Heart left ventricle (tissue), 16 donors: ENCODE measurements around the gene AGPAT3. TPM values are rescaled to one million over a fixed set of nuclear protein-coding genes. Genes with fewer than 3 reads are reported as not detected.

Experiments used
- ATAC-seq, 4 donors: fragments of 200-7000 bp; cut with Tn5 transposase; one replicate each; pipeline ENCODE4 v1.9.1; 2020 to 2022; ENCODE audit warnings: moderate library complexity in 4 of 4, mild to moderate bottlenecking in 3 of 4, moderate number of reproducible peaks in 1 of 4
- DNase-seq, 5 donors: peaks; one replicate each; pipeline ENCODE4 v3.0.0-alpha.2; 2020
- H3K27ac ChIP-seq, 12 donors: fragments of 200-600 bp; sonication (generic) in 4 of 12; one replicate each; pipeline versions ENCODE4 v1.5.0 to v1.8.0; 2016 to 2022; ENCODE audit warnings: mild to moderate bottlenecking in 2 of 12
- H3K27me3 ChIP-seq, 9 donors: fragments of 200-600 bp; sonication (generic) in 2 of 9; one replicate each; pipeline versions ENCODE4 v1.5.1 to v1.8.0; 2016 to 2022; ENCODE audit warnings: mild to moderate bottlenecking in 3 of 9
- H3K36me3 ChIP-seq, 9 donors: fragments of 200-600 bp; sonication (generic) in 2 of 9; one replicate each; pipeline versions ENCODE4 v1.5.0 to v1.8.0; 2018 to 2022; ENCODE audit warnings: mild to moderate bottlenecking in 2 of 9
- H3K4me1 ChIP-seq, 12 donors: fragments of 200-600 bp; sonication (generic) in 4 of 12; one replicate each; pipeline versions ENCODE4 v1.5.0 to v1.8.0; 2016 to 2022; ENCODE audit warnings: mild to moderate bottlenecking in 3 of 12
- H3K4me3 ChIP-seq, 12 donors: fragments of 200-600 bp; sonication (generic) in 4 of 12; one replicate each; pipeline versions ENCODE4 v1.5.0 to v1.8.0; 2017 to 2022; ENCODE audit warnings: mild to moderate bottlenecking in 9 of 12, moderate library complexity in 4 of 12
- H3K9me3 ChIP-seq, 12 donors: fragments of 200-600 bp; sonication (generic) in 4 of 12; one replicate each; pipeline versions ENCODE4 v1.5.0 to v1.8.0; 2016 to 2022; ENCODE audit warnings: mild to moderate bottlenecking in 1 of 12
- POLR2A ChIP-seq, 2 donors: fragments of 450-650 bp; IDR thresholded peaks; one replicate each; pipeline ENCODE4 v1.6.1; 2017; ENCODE audit warnings: antibody characterized with exemption in 2 of 2, mild to moderate bottlenecking in 2 of 2, moderate library complexity in 2 of 2
- WGBS, 4 donors: extraction: QIAGEN DNeasy Blood & Tissue Kit in 2 of 4; methylation state at CpG; one replicate each; pipeline versions ENCODE4 v1.1.5 to v1.1.7; 2013 to 2018; 5-methylcytosine and 5-hydroxymethylcytosine counted together
- intact Hi-C, 10 donors: fragments of 100-400 bp; cut with DNase I; formaldehyde crosslinking; loops; one replicate each; pipeline versions ENCODE4 v1.11.1 to v1.14.2; 2022
- polyA plus RNA-seq, 2 donors: library from polyadenylated mRNA; stranded (reverse); fragments of 200-250 nt; gene quantifications; one replicate each; pipeline ENCODE4 v1.2.3, GENCODE V29; 2013
- total RNA-seq, 9 donors: library from RNA; depleted of rRNA in 2 of 9; stranded (reverse); fragments of >200 nt in 2 of 9; fragmentation: NEBNext Ultra II Directional in 3 of 9; extraction: Animal tissue kit (Norgen Biotek cat#: 25700) in 3 of 9; gene quantifications; one replicate each; pipeline versions ENCODE4 v1.1.0 to v1.2.4, GENCODE V29; 2016 to 2023
- TF ChIP-seq, protein P1 (sequence below), 12 donors: fragments of 200-600 bp; sonication (generic) in 4 of 12; IDR thresholded peaks; one replicate each; pipeline versions ENCODE4 v1.5.0 to v1.8.0; 2018 to 2022; ENCODE audit warnings: antibody characterized with exemption in 12 of 12, mild to moderate bottlenecking in 5 of 12
- donor health status: ischemic (EF 13 %, LVEDD 7.1; RV severe dilation, severe dysfunction).
- donor health status: healthy with polysubstance abuse.
- donor health status: DM: no; HTN: yes; CAD: no.
- donor health status: DM: no; HTN: no; CAD: no.
- donor health status: ischemic (EF 25% LVEDD 6.9; RV normal size, moderate dysfunction).
- donor health status: ischemic (EF 25% LVEDD 5.7; RV mildly dilated, moderate dysfunction).
- donor health status: healthy.
- donor health status: DM: yes; HTN: yes; CAD: no.
- donor health status: ischemic (EF 35%, LVEDD 5.7; RV mildly dilated, moderate dysfunction).
- donor health status: nonischemic (EF 11% LVEDD 7.7; RV severe dilation, severe dysfunction).
- donor health status: DM: yes; HTN: yes; CAD: no.
- donor health status: PGD.
- donor health status: ischemic (EF 29% LVEDD 5.4; RV normal size, mild dysfunction).
- donor health status: nonischemic (EF 23%, LVEDD 6.1; RV moderate dilation, normal function).

The AGPAT3 gene
- total and polyA plus RNA-seq, 11 donors: 26.6 to 86.0 (median 64.5) TPM

DNA sequence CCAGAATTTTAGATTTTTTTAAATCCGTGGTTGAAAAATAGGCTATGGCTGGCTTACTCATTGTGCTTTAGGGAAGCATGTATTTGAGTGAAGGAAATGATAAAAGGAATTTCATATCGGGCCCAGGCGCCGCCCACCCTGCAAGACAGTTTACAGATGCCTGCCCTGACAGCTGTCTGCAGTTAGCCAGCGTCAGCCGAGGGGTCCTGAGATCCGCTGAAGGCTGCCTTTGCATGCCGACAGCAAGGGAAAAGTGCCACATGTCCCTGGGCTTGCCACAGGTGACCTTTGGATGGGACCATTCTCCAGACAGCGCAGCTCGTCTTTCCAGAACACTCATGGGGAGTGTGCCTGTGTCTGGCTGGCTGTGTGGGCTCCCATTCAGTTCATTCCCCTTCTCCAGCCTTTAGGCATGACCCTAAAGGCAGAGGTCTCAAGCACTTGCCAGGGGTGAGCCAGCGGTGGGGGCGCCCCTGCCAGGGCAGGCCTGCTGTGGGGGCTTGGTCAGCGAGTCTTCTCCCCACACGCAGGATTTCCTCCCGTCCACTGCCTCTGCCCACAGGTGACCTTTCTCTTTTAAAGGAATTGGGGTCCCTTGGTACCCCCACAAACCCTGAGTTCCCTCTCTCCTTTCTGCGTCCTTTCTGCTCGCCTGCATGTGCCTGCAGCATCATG, 101.0 kb downstream of the AGPAT3 start:
- no peak for DNase-seq
- Histone ChIP-seq H3K4me1 (no peaks in the 10 kb centered on the region), H3K9me3 (no peaks in the 10 kb centered on the region), H3K36me3 (peaks cover 0 to 60% (median 46%) of the 10 kb centered on the region in 9 donors), H3K4me3 (no peak overlapping the region), H3K27ac (no peak overlapping the region), H3K27me3 (no peaks in the 10 kb centered on the region)
- 66 to 84% (median 74%) methylated on average over 11 to 17 of the region's 17 CpGs for WGBS, 4 donors
- TF ChIP-seq, protein P1, sequence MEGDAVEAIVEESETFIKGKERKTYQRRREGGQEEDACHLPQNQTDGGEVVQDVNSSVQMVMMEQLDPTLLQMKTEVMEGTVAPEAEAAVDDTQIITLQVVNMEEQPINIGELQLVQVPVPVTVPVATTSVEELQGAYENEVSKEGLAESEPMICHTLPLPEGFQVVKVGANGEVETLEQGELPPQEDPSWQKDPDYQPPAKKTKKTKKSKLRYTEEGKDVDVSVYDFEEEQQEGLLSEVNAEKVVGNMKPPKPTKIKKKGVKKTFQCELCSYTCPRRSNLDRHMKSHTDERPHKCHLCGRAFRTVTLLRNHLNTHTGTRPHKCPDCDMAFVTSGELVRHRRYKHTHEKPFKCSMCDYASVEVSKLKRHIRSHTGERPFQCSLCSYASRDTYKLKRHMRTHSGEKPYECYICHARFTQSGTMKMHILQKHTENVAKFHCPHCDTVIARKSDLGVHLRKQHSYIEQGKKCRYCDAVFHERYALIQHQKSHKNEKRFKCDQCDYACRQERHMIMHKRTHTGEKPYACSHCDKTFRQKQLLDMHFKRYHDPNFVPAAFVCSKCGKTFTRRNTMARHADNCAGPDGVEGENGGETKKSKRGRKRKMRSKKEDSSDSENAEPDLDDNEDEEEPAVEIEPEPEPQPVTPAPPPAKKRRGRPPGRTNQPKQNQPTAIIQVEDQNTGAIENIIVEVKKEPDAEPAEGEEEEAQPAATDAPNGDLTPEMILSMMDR (IDR thresholded peaks at IDR 0.05): no peak
- no peak for TF ChIP-seq POLR2A (IDR thresholded peaks at IDR 0.05)
- intact Hi-C loops: no loop called here
- ATAC-seq: peak in 1 of 4 donors; percentile 44

DNA sequence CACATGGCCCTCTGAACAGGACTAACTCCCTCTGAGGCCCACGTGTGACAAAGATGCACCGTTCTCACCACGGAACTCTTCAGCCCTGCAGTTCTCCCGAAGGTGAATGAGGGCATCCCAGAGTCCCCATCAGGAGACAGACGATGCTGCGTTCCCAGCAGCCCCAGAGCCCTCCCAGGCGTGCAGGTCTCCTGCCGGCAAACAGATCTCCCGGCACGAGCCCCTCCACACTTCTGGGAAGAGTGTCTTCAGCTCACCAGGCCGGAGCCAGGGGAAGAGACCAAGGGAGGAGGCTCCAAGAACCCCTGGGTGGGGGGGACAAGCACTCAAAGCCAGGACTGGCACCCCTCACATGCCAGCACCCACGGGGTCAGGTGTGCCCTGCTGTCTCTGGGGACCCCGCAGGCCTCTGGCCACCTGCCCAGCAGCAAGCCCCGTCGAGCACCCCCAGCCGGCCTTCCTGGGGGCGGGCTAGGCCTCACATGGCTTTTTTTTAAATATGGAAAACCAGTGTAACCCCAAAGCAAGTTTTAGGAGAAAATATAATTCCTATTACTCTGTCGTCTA, 102.0 kb downstream of the AGPAT3 start:
- ATAC-seq (no peak), DNase-seq (no peak)
- no peaks in the 10 kb centered on the region for H3K9me3 ChIP-seq
- no peak overlapping the region for H3K4me3 ChIP-seq
- WGBS, 4 donors: 86 to 93% (median 91%) methylated on average over 18 of the region's 18 CpGs
- intact Hi-C loops: no loop called here
- no peak overlapping the region for H3K27ac ChIP-seq
- peaks cover 0 to 66% (median 50%) of the 10 kb centered on the region in 9 donors for H3K36me3 ChIP-seq
- TF ChIP-seq, protein P1 (IDR thresholded peaks at IDR 0.05): no peak
- no peak for TF ChIP-seq POLR2A (IDR thresholded peaks at IDR 0.05)
- no peaks in the 10 kb centered on the region for H3K27me3 ChIP-seq
- no peaks in the 10 kb centered on the region for H3K4me1 ChIP-seq

DNA sequence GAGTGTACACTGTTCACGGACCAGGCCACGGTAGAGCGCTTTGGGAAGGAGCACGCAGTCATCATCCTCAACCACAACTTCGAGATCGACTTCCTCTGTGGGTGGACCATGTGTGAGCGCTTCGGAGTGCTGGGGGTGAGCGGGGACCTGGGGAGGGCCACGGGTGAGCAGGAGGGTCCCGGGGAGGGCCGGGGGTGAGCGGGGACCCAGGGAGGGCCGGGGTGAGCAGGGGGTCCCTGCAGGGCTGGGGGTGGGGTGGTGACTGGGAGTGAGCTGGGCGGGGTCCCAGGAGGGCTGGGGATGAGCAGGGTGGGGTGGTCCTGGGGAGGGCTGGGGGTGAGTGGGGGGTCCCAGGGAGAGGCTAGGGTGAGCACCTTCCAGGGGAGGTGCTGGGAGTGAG, 103.0 kb downstream of the AGPAT3 start:
- DNase-seq (no peak), ATAC-seq (peak in 1 of 4 donors; percentile 16)
- Histone ChIP-seq H3K4me3 (no peak overlapping the region), H3K27me3 (no peaks in the 10 kb centered on the region), H3K4me1 (peaks cover 0 to under 1% (median 0%) of the 10 kb centered on the region in 12 donors), H3K36me3 (peaks cover 0 to 74% (median 56%) of the 10 kb centered on the region in 9 donors), H3K9me3 (no peaks in the 10 kb centered on the region), H3K27ac (no peak overlapping the region)
- intact Hi-C loops: no loop called here
- WGBS, 4 donors: 91 to 95% (median 94%) methylated on average over 13 to 15 of the region's 15 CpGs
- no peak for TF ChIP-seq POLR2A (IDR thresholded peaks at IDR 0.05)
- TF ChIP-seq, protein P1 (IDR thresholded peaks at IDR 0.05): no peak

DNA sequence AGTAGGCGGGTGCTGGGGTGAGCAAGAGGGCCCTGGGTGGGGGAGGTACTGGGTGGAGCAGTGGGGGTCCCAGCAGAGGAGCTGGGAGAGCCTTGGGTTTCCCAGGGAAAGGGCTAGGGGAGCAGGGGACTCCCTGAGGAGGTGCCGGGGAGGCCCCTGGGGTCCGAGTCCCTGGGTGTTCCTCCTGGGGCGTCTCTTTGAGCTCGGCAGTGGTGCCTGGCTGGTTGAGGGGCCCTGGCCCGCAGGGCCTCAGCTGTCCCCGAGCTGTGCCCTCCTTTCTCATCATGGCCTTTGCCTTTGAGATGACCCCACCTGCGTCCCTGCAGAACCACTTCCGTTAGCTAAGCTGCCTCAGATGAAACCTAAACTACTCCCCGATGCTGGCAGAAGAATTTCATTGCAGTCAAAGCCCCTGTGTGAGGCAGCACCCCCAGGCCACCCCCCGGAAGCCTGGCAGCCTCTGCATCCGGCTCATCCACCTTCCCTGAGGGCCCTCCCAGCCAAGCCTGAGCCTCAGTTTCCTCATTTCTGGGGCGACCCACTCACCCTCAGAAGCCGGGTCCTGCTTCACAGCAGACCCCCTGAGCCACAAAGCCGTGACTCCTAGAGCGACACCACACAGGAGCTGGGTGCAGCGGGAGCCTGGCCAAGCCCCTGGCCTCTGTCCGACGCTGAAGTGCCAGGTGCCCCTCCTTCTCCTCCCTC, 103.5 kb downstream of the AGPAT3 start:
- TF ChIP-seq, protein P1 (IDR thresholded peaks at IDR 0.05): no peak
- no peak for TF ChIP-seq POLR2A (IDR thresholded peaks at IDR 0.05)
- intact Hi-C loops: no loop called here
- DNase-seq: no peak

More for the DNA sequence above, 103.5 kb downstream of the AGPAT3 start:
- peaks cover 0 to 3% (median 0%) of the 10 kb centered on the region in 12 donors for H3K4me1 ChIP-seq
- H3K36me3 ChIP-seq: peaks cover 0 to 75% (median 57%) of the 10 kb centered on the region in 9 donors
- H3K4me3 ChIP-seq: no peak overlapping the region
- no peak for ATAC-seq
- no peaks in the 10 kb centered on the region for H3K27me3 ChIP-seq
- 92 to 95% (median 94%) methylated on average over 19 of the region's 19 CpGs for WGBS, 4 donors
- no peak overlapping the region for H3K27ac ChIP-seq
- H3K9me3 ChIP-seq: no peaks in the 10 kb centered on the region
